Prostate gland (tissue), 2 donors: Measurements from ENCODE around the gene CCSER2.

Experiments
- POLR2A ChIP-seq: fragments of 450-650 bp; IDR thresholded peaks from one replicate; pipeline ENCODE4 v1.6.1; 2016; ENCODE audit warnings: antibody characterized with exemption, mild to moderate bottlenecking
- POLR2AphosphoS5 ChIP-seq: sonication (generic); formaldehyde crosslinking; IDR thresholded peaks from one replicate; pipeline ENCODE4 v1.6.1; 2017; ENCODE audit warnings: antibody characterized with exemption
- TF ChIP-seq, protein P1 (sequence below), 4 experiments: fragments of 200-600 bp in 2 of 4; fragments of 450-650 bp in 2 of 4; sonication (generic) in 2 of 4; IDR thresholded peaks; 1 replicate in 3 of 4; 2 replicates in 1 of 4; pipeline ENCODE4 v1.5.1; 2016 to 2019; ENCODE audit warnings: antibody characterized with exemption in 4 of 4, mild to moderate bottlenecking in 2 of 4, moderate library complexity in 2 of 4

DNA sequence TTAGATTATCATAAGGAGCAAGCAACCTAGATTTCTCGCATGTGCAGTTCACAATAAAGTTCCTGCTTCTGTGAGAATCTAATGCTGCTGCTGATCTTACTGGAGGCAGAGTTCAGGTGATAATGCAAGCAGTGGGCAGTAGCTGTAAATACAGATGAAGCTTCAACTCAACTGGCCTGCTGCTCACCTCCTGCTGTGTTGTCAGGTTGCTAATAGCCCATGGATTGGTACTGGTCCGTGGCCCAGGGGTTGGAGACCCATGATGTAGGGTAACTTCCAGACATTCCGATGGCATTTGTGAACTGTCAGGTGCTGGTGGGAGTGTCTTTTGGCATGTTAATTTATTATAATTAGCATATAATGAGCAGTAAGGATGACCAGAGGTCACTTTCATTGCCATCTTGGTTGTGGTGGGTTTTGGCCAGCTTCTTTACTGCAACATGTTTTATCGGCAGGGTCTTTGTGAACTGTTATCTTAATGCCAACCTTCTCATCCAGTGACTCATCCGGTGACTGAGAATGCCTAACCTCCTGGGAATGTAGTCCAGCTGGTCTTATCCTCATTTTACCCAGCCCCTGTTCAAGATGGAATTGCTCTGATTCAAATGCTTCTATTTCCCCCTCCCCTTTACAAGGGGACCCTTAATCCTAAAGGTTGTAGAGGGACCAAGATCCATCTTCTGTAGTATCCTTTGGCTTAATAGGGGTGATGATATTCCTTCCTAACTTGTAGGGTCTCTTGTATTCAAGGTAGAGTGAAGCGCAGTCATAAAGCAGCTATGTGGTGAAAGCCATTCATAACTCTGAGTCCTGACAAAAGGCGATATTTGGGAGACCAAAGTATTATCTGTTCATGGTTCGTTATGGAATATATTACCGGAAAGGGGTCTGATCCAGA, 165.8 kb downstream of the CCSER2 start:
- TF ChIP-seq, protein P1, sequence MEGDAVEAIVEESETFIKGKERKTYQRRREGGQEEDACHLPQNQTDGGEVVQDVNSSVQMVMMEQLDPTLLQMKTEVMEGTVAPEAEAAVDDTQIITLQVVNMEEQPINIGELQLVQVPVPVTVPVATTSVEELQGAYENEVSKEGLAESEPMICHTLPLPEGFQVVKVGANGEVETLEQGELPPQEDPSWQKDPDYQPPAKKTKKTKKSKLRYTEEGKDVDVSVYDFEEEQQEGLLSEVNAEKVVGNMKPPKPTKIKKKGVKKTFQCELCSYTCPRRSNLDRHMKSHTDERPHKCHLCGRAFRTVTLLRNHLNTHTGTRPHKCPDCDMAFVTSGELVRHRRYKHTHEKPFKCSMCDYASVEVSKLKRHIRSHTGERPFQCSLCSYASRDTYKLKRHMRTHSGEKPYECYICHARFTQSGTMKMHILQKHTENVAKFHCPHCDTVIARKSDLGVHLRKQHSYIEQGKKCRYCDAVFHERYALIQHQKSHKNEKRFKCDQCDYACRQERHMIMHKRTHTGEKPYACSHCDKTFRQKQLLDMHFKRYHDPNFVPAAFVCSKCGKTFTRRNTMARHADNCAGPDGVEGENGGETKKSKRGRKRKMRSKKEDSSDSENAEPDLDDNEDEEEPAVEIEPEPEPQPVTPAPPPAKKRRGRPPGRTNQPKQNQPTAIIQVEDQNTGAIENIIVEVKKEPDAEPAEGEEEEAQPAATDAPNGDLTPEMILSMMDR (IDR thresholded peaks at IDR 0.05): no peak
- TF ChIP-seq POLR2A (no peak), POLR2AphosphoS5 (no peak)
